ENCODE results near the gene MVK.

DNA sequence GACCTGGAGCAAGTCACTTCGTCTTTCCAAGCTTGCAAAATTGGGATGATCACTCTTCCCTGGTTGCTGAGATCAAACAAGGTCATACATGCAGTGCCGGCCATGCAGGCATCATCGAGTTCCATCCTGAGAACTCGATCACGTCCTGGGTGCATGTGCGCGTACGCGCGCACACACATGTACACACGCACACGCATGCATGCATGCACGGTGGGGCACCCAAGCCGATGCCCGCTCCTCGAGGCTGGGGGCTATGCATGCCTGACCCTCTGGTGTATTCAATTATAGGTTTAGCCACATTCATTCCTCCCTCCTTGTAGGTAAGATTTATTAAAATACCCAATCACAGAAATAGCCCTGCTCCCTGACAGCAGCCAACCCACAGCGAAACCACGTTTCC lies 26.3 kb upstream of the MVK start:
- TF ChIP-seq POLR2A (IDR thresholded peaks at IDR 0.05), result no peak
- TF ChIP-seq, protein P1, sequence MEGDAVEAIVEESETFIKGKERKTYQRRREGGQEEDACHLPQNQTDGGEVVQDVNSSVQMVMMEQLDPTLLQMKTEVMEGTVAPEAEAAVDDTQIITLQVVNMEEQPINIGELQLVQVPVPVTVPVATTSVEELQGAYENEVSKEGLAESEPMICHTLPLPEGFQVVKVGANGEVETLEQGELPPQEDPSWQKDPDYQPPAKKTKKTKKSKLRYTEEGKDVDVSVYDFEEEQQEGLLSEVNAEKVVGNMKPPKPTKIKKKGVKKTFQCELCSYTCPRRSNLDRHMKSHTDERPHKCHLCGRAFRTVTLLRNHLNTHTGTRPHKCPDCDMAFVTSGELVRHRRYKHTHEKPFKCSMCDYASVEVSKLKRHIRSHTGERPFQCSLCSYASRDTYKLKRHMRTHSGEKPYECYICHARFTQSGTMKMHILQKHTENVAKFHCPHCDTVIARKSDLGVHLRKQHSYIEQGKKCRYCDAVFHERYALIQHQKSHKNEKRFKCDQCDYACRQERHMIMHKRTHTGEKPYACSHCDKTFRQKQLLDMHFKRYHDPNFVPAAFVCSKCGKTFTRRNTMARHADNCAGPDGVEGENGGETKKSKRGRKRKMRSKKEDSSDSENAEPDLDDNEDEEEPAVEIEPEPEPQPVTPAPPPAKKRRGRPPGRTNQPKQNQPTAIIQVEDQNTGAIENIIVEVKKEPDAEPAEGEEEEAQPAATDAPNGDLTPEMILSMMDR (IDR thresholded peaks at IDR 0.05), result no peak

Measured in adrenal gland (tissue), 5 donors.